ENCODE results near the gene TGFB1I1.

Gene TGFB1I1

DNA sequence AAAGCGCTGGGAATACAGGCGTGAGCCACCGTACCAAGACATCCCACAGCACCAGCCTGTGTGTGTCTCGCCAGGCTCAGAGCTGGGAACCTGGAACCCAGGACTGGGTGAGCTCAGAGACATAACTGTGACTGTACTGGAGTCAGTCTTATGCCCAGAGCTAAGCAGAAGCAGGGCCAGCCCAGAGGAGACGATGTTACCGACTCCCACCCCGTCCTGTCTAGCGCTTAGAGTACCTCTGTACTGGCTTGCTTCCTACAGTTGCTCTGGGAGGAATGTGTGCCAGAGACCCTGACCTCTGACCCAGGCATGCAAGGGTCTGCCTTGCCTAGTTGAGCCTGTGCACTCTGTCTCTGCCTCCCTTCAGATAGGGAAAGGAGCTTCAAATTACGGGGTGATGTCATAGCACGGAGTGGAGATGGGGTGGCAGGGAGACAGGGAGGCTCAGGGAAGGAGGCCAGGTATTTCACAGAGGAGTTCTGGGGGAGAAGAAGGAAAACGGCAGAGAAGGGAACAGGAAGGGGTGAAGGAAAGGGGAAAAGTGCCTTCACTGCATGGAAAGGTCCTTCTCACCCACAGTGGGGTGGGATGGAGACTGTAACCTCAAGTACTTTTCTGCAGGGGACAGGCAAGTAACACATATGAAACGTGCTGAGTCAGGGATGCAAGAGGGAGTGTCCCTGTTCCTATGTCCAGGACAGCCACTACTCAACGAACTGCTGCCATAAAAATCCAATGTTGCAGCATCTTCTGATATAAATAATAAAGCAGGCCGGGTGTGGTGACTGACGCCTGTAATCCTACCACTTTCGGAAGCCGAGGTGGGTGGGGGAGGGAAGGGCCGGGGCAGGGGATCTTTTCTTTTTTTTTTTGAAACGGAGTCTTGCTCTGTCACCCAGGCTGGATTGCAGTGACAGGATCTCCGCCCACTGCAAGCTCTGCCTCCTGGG, 18.4 kb upstream of the TGFB1I1 start:
- peak; percentile 78 for DNase-seq

DNA sequence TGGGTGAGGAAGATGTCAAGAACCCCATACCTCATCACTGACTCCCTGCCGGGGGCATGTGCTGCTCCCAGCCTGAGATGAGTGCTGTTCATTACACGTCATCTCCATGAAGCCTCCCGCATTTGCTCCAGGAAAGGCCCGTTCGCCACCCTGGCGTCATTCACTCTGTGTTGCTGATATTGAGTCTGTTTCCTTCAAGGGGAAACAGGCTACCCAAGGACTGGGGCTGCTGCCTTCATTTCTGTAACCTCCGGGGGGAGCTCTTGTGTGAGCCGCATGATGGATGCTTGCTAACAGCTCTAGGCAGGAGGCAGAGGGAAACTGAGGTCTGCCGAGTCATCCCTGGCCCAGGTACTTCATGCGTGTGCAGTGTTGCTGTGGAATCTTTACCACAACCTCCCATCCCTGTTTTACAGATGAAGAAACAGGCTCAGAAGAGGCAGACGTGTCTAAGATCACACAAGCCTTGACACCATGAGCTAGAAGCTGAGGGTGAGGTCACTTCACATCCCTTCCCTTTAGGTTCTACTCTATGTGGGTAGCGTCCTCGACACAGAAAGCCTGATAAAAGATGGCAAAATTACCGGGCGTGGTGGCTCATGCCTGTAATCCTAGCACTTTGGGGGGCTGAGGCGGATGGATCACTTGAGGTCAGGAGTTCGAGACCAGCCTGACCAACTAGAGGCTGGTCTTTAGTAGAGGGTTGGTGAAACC, 16.2 kb upstream of the TGFB1I1 start:
- peak; percentile 63 for DNase-seq

DNA sequence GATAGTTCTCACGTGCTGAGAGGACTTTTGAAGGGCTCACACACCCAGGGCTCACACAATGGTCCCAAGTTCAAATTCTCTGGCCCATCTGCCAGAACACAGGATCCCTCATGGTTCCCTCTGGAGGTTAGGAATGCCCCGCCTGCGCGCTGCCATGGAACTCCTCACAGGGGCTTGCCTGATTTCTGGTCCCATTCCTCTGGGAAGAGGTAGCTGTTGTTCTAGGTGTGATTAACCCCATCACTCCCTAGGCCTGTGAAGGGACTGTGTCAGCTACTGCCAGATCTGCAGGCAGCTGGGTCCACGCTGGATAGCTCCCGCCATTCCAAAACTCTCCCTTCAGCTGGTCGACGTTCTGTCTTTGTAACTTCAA, 15.0 kb upstream of the TGFB1I1 start:
- DNase-seq, result no peak

DNA sequence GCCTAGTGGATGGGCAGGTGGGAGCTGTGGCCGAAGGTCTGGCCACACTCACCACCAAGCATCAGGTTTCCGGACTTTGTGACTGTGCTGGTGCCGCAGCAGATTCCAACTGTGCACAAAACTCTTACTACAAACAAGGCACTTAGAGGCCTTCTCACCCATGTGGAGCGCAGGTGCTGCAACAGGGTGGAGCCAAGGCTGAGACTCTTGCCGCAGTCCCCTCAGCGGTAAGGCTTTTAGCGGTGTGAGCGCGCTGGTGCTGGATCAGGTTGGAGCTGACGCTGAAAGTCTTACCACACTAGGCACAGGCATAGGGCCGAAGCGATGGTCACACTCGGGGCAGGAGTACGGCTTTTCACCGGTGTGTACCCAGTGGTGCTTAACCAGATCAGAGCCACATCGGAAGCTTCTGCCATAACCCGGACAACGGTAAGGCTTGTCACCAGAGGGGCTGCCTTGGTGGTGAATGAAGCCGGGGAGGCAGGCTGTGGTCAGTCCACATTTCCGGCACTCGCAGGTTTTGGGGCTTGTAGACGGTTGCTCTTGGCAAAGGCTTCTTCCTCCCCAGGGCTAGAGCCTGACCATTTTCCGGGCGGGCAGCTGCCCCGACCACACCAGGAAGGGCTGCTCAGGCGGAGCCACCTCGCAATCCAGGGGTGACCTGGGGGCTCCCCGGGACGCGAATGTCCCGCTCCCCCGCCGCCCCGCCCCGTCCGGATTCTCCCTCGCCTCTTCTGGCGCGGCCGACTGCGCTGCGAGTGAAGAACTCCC, 13.7 kb upstream of the TGFB1I1 start:
- DNase-seq, result peak; percentile 73

DNA sequence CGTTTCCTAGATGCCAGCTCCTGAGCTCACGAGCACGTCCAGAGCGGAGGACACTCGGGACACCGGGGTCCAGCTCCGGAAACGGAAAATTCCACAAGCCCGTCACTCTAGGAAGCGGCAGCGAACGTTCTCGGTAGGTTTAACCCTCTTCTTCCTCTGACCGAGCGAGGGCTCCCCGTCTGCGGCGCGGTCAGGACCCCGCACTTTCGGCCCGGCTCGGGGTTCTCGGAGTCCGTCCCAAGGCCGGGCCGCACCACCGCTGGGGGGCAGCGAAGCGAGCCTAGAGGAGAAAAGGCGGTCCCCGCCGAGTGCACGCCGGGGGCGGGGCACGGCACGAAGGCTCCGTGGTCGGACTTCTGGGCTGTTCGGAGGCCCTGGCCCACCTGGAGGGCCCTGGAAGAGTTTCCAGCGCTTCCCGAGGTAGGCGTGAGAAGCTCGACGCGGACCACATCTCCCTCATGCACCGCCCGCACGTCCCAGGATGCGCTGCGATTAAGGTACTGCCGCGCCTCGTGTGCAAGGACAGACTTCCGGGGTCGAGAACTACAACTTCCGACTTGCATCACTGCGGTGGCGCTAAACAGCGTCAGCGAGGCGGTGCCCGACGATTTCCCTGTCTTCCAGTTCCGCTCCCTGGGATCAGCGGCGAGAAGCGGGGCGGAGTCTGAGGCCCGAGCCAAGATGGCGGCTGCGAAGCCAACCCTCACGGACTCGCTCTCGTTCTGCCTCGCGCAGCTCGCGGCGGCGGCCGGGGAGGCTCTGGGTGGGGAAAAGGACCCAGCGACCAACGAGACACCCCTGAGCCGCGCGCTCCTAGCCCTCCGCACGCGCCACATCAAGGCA, 12.9 kb upstream of the TGFB1I1 start, which contains the start of gene ARMC5:
TSS of gene ARMC5 (plus strand) at position 658 of the 843 bp plus-strand sequence. CDS start at position 682, 24 bp downstream.
- peak; percentile 99 for DNase-seq

DNA sequence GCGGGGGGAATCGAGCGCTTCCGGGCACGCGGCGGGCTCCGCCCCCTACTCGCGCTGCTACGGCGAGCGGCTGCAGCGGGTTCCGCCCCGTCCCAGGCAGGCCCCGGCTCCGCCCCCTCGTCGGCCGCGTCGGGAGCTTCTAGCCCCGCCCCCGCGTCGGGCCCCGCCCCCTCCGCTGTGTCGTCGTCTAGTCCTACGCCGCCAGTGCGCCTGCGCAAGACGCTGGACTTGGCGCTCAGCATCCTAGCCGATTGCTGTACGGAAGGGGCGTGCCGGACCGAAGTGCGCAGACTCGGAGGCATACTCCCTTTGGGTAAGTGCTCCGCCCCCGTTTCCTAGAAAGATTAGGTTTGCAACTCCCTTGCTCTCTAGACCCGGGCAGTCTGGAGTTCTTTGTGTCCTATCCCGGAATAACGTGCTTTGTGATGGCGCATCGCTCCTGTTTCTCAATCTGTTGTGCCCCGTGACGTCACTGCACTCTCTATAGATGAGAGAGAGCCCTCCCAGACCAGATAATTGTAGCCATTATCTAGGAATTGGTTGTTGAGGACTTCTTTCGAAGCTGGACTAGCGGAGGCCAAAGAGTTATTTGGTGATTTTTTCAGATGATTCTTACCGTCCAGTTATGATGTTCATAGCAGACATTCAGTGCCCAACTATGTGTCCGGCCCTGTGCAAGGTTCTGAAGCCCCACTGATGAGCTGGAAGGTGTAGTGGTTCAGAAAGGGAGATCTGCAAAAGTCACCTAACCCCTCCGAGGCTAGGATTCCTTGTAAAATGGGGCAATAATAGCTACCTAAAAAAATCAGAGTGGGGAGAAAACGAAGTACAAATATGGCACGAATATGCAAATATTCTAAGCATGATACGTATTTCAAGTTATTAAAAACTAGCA, 12.0 kb upstream of the TGFB1I1 start:
- DNase-seq, result peak; percentile 99

DNA sequence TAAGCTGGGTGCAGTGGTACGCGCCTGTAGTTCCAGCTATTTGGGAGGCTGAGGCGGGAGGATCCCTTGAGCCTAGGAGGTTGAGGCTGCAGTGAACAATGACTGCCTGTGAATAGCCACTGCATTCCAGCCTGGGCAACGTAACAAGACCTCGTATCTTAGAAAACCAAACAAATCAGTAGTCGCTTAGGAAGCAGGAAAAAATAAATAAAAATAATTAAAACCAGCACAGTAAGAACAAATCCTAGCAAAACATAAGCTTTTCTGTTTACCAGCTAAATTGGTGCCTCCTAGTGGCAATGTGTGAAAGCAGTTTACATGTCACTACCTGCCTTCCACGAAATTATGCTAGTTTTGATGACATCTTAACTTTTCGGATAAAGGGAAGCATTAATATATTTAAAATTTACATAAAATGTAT, 11.4 kb upstream of the TGFB1I1 start:
- DNase-seq, result peak; percentile 74

DNA sequence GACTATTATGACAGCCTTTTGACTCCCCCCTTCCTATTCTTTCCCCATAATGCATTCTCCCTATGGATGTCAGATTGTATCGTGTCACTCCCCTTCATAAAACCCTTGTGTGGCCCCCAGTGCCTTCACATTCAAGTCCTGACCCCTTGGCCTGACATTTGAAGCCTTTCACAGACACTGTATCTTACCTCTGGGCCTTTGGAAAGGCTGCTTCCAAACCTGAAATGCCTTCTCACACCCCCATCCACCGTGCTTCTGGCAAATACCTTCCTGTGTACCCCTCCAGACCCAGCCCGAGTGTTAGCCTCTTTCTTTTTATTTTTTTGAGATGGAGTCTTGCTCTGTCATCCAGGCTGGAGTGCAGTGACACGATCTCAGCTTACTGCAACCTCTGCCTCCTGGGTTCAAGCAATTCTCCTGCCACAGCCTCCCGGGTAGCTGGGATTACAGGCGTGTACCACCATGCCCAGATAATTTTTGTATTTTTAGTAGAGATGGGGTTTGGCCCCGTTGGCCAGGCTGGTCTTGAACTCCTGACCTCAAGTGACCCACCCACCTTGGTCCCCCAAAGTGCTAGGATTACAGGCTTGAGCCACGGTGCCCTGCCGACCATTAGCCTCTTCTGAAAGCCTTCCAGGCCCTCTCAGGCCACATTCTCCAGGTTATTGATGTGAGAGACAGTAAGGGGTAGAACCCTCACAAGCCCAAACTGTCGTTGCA, 10.6 kb upstream of the TGFB1I1 start:
- no peak for DNase-seq

DNA sequence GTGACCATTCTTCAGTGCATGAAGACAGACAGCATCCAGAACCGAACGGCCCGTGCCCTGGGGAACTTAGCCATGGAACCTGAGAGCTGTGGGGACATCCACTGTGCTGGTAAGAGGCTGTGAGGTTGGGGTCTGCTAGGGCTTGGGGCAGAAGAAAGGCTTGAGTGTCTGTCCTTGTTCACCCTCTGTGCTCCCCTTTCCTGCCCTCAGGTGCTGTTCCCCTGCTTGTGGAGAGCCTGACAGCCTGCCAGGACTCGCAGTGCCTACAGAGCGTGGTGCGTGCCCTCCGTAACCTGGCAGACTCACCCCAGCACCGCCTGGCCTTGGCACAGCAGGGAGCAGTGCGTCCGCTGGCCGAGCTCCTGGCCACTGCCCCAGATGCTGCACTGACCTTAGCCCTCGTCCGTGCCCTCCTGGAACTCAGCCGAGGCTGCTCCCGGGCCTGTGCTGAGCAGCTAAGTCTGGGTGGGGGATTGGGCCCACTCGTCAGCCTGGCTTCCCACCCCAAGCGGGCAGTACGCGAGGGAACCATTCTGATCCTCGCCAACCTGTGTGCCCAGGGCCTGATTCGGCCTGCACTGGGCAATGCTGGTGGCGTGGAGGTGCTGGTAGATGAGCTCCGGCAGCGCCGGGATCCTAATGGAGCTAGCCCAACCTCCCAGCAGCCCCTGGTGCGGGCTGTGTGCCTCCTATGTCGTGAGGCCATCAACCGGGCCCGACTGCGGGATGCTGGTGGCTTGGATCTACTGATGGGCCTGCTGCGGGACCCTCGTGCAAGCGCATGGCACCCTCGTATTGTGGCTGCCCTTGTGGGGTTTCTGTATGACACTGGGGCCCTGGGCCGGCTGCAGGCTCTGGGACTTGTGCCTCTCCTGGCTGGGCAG, 9.8 kb upstream of the TGFB1I1 start:
- no peak for DNase-seq

DNA sequence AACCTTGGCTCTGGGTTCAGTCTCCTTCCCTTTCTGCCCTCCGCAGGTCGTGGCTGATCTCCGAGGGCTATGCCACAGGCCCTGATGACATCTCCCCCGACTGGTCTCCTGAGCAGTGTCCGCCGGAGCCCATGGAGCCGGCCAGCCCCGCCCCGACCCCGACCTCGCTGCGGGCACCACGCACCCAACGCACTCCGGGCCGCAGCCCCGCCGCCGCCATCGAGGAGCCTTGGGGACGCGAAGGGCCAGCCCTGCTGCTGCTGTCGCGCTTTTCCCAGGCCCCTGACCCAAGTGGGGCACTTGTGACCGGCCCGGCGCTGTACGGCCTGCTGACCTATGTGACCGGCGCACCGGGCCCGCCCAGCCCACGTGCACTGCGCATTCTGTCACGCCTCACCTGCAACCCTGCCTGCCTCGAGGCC, 7.6 kb upstream of the TGFB1I1 start:
- DNase-seq, result no peak

DNA sequence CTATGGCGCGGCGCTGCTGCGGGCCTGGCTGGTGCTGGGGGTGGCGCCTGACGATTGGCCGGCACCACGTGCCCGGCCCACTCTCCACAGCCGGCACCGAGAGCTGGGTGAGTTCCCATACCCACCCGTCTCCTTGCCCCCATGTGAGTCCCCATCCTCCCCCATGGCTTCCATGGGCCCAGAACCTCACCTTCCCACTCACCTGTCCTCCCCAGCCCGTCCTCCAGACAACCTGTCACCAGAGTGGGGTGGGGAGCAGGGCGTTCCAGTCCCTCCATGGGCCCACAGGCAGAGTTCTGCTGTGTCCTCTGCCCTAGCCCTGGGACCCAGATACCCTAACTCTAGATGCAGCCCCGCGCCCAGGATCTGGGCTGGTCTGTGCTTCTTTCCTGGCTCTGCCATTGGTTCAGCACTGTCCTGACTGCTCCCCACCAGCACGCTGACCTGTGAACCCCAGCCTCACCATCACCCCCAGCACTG, 7.1 kb upstream of the TGFB1I1 start:
- no peak for DNase-seq

DNA sequence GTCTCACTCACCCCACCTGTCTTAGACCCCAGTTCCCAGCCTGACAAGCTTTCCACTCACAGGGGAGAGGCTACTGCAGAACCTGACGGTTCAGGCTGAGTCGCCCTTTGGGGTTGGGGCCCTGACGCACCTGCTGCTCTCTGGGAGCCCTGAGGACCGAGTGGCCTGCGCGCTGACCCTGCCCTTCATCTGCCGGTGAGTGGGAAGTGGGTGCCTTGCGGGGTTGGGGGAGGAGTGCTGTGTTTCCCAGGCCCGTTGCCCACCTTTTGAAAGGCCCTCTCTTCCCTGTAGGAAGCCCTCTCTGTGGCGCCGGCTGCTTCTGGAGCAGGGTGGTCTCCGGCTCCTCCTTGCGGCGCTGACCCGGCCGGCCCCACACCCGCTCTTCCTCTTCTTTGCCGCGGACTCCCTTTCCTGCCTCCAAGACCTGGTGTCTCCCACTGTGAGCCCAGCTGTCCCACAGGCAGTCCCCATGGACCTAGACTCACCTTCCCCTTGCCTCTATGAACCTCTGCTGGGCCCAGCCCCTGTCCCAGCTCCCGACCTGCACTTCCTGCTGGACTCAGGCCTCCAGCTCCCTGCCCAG, 6.1 kb upstream of the TGFB1I1 start:
- no peak for DNase-seq

DNA sequence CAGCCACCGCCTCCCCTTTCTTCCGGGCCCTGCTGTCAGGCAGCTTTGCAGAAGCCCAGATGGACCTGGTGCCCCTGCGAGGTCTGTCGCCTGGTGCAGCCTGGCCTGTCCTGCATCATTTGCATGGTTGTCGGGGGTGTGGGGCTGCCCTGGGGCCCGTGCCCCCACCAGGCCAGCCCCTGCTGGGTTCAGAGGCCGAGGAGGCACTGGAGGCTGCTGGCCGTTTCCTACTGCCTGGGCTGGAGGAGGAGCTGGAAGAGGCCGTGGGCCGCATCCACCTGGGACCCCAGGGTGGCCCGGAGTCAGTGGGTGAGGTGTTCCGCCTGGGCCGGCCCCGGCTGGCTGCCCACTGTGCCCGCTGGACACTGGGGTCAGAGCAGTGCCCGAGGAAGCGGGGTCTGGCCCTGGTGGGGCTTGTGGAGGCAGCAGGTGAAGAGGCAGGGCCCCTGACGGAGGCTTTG, 5.5 kb upstream of the TGFB1I1 start:
- DNase-seq, result no peak

DNA sequence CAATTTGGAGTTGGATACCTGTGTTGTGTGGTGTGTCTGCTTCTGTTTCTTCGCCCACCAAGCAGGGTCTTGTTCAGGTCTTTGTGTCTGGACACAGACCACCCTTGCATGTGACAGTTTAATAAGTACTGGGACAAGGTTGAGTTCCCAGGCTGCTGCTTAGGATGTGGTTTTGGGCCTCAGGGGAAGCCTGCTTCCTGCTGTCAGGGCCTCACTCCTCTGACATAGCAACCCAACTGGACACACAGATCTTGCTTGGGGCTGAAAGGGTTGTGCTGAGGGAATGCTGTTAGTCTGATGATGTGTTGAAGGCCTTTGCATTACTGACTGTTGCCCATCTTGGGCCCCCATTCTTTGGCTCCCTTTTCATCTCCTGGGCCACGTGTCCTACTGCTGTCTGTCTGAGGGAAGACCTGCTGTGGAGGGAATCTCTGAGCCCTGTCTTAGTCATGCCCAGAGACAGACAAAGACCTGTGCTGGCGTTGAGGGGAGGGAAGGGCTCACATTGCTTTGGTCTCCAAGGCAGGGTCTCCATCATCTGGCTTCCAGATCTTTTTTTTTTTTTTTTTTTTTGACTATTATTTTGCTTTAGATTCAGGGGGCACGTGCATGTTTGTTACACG, 4.7 kb upstream of the TGFB1I1 start:
- no peak for DNase-seq

DNA sequence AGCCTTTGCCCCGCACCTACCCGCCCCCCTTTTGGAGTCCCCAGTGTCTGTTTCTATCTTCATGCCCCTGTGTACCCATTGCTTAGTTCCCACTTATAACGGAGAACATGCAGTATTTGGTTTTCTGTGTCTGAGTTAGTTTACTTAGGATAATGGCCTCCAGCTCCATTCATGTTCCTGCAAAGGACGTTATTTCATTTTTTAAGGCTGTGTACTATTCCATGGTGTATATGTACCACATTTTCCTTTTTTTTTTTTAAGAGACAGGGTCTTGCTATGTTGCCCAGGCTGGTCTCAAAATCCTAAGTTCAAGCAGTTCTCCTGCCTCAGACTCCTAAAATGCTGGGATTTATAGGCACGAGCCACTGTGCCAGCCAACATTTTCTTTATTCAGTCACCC, 4.1 kb upstream of the TGFB1I1 start:
- no peak for DNase-seq

DNA sequence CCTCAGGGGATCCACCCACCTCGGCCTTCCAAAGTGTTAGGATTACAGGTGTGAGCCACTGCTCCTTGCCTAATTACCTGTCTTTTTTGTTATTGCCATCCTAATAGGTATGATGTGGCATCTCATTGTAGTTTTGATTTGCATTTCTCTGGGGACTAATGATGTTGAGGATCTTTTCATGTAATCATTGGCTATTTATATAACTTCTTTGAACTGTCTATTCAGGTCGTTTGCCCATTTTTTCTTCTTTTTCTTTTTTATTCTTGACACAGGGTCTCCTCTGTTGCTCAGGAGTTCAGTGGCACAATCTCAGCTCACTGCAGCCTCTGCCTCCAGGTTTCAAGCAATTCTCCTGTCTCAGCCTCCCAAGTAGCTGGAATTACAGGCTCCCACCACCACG, 1.3 kb upstream of the TGFB1I1 start:
- no peak for DNase-seq

DNA sequence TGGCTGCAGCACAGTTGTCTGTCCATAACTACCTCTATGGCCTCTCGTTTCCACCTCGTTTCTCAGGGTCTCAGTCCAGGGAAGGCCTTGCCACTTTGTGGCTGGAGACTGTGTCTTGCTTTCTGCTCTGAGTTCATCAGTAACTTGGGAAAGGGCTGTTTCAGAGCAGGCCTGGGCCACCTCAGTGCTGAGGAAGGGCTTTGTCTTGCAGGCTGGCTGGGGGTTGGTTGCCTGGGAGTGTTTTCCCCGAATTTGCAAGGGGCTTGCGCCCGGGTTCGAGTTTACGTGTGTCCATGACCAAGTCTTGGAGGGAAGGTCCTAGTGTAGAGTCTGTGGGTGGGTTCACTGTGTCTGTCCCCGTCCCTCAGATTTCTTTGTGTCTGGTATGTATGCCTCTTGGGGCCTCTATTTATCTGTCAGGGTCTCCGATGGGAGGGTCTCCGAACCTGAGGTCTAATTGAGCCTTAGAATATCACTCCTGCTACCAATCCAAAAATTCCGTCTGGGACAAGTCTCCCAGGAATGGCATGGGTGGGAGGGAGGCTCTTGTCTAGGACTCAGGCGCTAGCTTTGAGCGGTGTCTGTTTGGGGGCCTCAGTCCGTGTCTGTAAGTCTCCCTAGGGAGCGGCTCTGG, 594 bp upstream of the TGFB1I1 start:
- DNase-seq, result no peak

DNA sequence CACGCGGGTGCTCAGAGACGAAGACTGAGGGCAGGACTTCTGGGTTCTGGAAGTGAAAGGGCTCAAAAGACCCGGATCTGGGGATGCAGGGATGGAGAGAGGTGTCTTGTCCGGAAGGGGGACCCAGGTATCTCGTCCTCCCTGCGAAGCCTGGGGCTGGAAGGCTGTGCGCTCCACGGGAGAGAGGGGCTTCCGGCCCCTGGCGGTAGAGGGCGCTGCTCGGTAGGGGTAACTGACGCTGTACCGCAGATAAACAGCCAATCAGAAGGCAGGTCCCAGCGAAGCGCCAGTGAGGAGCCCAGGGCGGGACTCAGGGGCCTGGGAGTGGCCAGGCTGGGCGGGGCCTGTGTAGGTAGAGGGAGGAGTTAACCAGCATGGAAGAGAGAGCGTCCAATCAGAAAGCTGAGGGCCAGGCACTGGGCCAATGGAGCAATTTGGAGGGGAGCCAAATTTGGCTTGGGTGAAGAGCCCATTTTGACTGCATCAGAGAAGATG, 804 bp downstream of the TGFB1I1 start:
- peak; percentile 91 for DNase-seq
